ENCODE results near the gene DOCK4. TPM values are rescaled to one million over a fixed set of nuclear protein-coding genes. Genes with fewer than 3 reads are reported as not detected.

Gene DOCK4
- total RNA-seq, 2 donors from 2014 or later = 6.5 to 11.1 TPM

DNA sequence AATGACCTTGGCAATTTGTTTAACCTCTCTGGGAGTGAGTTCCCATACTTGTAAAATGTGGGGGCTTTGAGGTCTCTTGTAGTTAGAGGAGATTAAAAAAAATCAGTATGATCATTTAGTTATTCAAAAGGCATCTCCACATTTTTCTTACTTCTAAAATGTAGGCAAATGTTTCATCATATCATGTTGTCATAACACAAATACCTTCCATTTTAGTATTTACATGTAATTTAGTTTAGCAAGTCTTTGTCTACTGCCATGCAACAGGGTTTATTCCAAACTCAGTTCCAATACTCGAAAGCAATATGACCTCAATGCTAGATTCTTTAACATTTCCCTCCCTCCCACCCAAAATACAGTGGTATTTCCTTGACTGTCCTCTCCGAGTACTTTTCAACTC, 381.2 kb downstream of the DOCK4 start:
- no peak for TF ChIP-seq CTCF (IDR thresholded peaks at IDR 0.05)
- Histone ChIP-seq H3K4me3 (no peak overlapping the region), H3K9me3 (no peaks in the 10 kb centered on the region), H3K27me3 (no peaks in the 10 kb centered on the region), H3K27ac (no peak overlapping the region), H3K4me1 (no peaks in the 10 kb centered on the region), H3K9ac (ENCODE audit: low read depth in 2 of 2, low read length in 2 of 2) (no peak overlapping the region), H3K36me3 (no peaks in the 10 kb centered on the region)
- DNase-seq = no peak
- intact Hi-C loops (cut with DNase I) = no loop called here

DNA sequence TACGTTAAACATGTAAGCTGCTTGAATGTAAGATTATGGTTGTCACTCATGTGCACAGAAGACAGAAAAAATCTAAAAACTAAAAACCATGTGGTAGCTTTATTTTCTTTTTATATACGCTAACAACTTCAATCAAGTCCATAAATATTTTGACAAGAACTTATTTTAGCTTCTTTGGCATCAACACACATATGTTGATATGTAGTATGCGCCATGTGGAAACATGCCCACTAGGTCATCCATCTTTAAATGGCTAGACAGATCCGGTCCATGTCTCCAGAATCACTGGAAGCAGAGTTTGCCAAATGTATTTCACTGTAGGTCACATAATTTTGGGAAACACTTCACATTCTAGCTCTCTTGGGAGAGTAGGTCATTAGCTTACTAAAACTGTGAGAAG, 382.4 kb downstream of the DOCK4 start:
- H3K4me3 ChIP-seq = no peak overlapping the region
- no peak overlapping the region for H3K9ac ChIP-seq (ENCODE audit: low read depth in 2 of 2, low read length in 2 of 2)
- no peak for DNase-seq
- no peaks in the 10 kb centered on the region for H3K9me3 ChIP-seq
- no peaks in the 10 kb centered on the region for H3K27me3 ChIP-seq
- no peak overlapping the region for H3K27ac ChIP-seq
- intact Hi-C loops (cut with DNase I) = no loop called here
- H3K4me1 ChIP-seq = no peaks in the 10 kb centered on the region
- H3K36me3 ChIP-seq = no peaks in the 10 kb centered on the region
- no peak for TF ChIP-seq CTCF (IDR thresholded peaks at IDR 0.05)

DNA sequence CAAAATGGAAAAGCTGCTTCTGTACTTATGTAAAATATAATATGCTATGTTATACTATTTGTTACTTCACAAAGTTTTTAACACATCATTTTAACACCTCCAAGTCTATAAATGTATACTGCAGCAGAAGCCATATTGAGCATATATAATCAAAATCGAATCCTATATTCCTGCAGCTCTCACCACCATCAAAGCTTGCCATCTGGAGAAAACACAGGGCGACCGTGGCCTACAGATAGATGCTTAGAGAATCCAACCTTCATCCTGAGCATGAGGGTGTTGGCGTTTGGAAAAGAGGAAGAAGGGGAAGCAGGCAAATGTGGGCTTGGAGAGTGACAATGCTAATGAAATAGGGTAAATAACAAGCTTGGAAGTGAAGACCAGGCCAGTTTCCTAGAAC, 385.2 kb downstream of the DOCK4 start:
- H3K4me3 ChIP-seq = no peak overlapping the region
- no peak for TF ChIP-seq CTCF (IDR thresholded peaks at IDR 0.05)
- no peaks in the 10 kb centered on the region for H3K36me3 ChIP-seq
- H3K4me1 ChIP-seq = no peaks in the 10 kb centered on the region
- no peaks in the 10 kb centered on the region for H3K9me3 ChIP-seq
- no peak overlapping the region for H3K27ac ChIP-seq
- H3K27me3 ChIP-seq = no peaks in the 10 kb centered on the region
- no peak for DNase-seq
- intact Hi-C loops (cut with DNase I) = no loop called here
- no peak overlapping the region for H3K9ac ChIP-seq (ENCODE audit: low read depth in 2 of 2, low read length in 2 of 2)

DNA sequence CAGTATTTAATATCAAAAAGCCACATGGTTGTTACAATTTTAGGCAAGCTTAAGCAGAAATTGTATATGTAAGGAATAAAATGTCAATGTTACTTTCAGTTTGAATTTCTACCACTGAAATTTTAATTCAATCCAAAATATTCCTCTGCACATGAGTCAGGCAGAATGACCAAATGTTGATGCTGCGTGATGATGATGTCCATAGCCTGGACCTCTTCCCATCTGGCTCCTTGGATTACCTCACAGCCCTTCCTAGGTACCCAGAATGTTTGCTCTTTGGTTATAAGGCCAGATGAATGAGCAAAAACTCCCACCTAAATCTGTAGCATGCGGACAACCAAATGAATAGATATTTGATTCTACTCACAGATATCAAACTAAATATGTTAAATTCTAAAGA, 385.6 kb downstream of the DOCK4 start:
- intact Hi-C loops (cut with DNase I) = no loop called here
- Histone ChIP-seq H3K36me3 (no peaks in the 10 kb centered on the region), H3K27ac (no peak overlapping the region), H3K9me3 (no peaks in the 10 kb centered on the region), H3K9ac (ENCODE audit: low read depth in 2 of 2, low read length in 2 of 2) (no peak overlapping the region), H3K27me3 (no peaks in the 10 kb centered on the region), H3K4me3 (no peak overlapping the region), H3K4me1 (no peaks in the 10 kb centered on the region)
- no peak for TF ChIP-seq CTCF (IDR thresholded peaks at IDR 0.05)
- no peak for DNase-seq

DNA sequence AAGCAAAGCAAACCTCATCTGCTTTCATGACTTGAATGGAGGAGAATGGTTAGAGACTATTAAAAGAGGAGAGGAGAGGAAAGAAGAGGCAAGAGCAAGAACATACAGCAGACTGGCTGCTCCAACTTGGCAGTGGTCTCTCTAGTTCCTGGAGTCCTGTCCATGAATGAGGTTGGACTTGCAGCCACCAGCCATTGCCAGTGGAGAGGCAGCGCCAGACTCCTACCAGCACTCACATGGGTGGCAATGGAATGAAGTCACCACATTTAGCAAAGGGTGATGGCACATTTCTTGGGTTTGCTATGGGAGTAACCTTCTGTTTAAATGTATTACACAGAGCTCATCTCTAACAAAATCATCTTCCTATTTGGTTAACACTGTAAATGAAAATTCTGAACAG, 386.1 kb downstream of the DOCK4 start:
- Histone ChIP-seq H3K9ac (ENCODE audit: low read depth in 2 of 2, low read length in 2 of 2) (no peak overlapping the region), H3K27me3 (no peaks in the 10 kb centered on the region), H3K27ac (no peak overlapping the region), H3K4me1 (no peaks in the 10 kb centered on the region), H3K9me3 (no peaks in the 10 kb centered on the region), H3K36me3 (no peaks in the 10 kb centered on the region), H3K4me3 (no peak overlapping the region)
- DNase-seq = no peak
- TF ChIP-seq CTCF (IDR thresholded peaks at IDR 0.05) = no peak
- intact Hi-C loops (cut with DNase I) = no loop called here

DNA sequence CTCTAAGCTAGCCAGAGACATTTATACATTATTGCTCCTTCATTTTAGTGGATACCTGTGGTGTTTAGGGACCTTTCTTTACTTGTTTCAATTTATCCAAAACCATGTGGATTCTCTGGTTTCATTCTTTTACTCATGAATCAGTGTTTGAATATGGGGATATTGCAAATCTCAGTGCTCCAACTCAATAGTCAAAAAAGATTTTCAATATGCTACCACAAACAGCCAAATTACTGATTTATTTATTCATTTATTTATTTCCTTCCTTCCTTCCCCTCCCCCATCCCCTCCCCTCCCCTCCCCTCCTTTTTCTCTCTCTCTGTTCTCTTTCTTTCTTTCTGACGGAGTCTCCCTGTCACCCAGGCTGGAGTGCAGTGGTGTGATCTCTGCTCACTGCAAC, 390.8 kb downstream of the DOCK4 start:
- H3K9ac ChIP-seq (ENCODE audit: low read depth in 2 of 2, low read length in 2 of 2) = no peak overlapping the region
- intact Hi-C loops (cut with DNase I) = no loop called here
- no peaks in the 10 kb centered on the region for H3K4me1 ChIP-seq
- H3K27me3 ChIP-seq = no peaks in the 10 kb centered on the region
- no peaks in the 10 kb centered on the region for H3K36me3 ChIP-seq
- no peak overlapping the region for H3K27ac ChIP-seq
- DNase-seq = no peak
- H3K4me3 ChIP-seq = no peak overlapping the region
- H3K9me3 ChIP-seq = no peaks in the 10 kb centered on the region
- TF ChIP-seq CTCF (IDR thresholded peaks at IDR 0.05) = no peak

Data from colonic mucosa (tissue), 4 donors.